ENCODE measurements around the gene MCM9.
"Not testable (repeated sequence)": the region's sequence is repeated elsewhere in the genome, so short reads cannot be mapped to it uniquely, and the experiment has no call there.

The MCM9 gene

DNA sequence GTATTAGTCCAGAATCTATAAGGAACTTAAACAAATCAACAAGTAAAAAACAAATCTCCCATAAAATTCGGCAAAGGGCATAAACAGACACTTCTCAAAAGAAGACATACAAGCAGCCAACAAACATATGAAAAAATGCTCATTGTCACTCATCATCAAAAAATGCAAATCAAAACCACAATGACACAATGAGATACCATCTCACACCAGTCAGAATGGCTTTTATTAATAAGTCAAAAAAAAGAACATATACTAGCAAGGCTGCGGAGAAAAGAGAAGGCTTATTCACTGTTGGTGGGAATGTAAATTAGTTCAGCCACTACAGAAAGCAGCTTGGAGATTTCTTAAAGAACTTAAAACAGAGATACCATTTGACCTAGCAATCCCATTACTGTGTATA, 169.6 kb downstream of the MCM9 start:
- DNase-seq (ENCODE audit: low read depth): not testable (repeated sequence)

DNA sequence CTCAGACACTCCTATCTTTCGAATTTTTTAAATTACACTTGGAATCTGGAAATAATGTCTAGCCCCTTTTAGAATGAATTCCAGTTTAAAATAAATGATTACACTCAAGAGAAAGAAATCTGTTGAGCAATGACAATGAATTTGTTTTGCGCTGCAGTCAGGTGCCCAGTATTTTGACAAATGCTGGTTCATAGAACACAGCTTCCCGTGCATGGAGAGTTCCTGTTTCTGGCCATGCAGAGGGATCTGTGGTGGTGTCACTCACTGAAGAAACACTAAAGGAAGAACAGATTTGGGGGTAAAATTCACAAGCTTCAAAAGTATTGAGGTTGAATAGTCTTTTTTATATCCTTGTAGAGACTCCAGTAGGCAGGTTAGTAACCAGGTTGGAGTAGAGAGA, 170.2 kb downstream of the MCM9 start:
- no peak for DNase-seq (ENCODE audit: low read depth)
